ENCODE results near the gene SPSB1.
A peak's percentile ranks its signal among the peaks of the same experiment; 100 is the strongest.

GRCh38 chr1:9331558-9332346, 39.1 kb downstream of the SPSB1 start:
- peak; percentile 70 for TF ChIP-seq CEBPB (IDR thresholded peaks at IDR 0.05; ENCODE audit: low read depth, low read length)
- no peak for TF ChIP-seq CTCF (conservative IDR thresholded peaks at IDR 0.05; ENCODE audit: low read depth, low read length)
- TF ChIP-seq MXI1 (IDR thresholded peaks at IDR 0.05; ENCODE audit: borderline replicate concordance, low read depth, low read length): no peak
- no peak for TF ChIP-seq SMC3 (IDR thresholded peaks at IDR 0.05; ENCODE audit: low read depth, low read length)
- TF ChIP-seq BHLHE40 (IDR thresholded peaks at IDR 0.05; ENCODE audit: low read depth, low read length): no peak
- TF ChIP-seq POLR2A (IDR thresholded peaks at IDR 0.05; ENCODE audit: low read depth, low read length): no peak
- TF ChIP-seq RFX5 (IDR thresholded peaks at IDR 0.05; ENCODE audit: low read depth, low read length): no peak
- TF ChIP-seq ELK1 (IDR thresholded peaks at IDR 0.05; ENCODE audit: borderline replicate concordance, low read depth, low read length): no peak

Measured in IMR-90 (cell line).